ENCODE measurements around the gene PDSS2. TPM values are rescaled to one million over a fixed set of nuclear protein-coding genes. Genes with fewer than 3 reads are reported as not detected.

The PDSS2 gene
- polyA plus RNA-seq, 1 donor from 2014 or later, result 4.6 TPM

DNA sequence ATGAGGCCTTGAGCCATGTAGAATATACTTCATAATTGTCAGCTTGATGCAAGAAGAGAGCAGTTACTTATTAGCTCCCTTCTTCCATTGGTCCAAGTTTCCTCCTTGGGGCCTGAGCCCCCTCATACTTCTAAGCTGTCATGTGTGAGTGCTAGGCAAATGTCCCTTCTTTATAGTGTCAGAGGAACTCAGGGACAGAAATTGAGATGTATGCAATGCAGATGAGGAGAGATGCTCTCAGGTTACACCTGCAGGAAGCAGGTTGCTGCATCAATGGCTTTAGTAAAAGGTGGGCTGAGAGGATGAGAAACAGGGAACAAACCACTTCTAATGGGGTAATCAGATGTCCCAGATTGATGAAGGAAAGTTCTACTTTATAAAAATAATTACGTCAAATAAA is 6.7 kb upstream of the PDSS2 start:
- H3K79me2 ChIP-seq (replicated peaks; ENCODE audit: insufficient read depth, low read length), result no peaks in the 10 kb centered on the region
- no peak overlapping the region for H3K4me2 ChIP-seq (ENCODE audit: low read length)
- no peaks in the 10 kb centered on the region for H3K27me3 ChIP-seq (ENCODE audit: insufficient read depth, low read depth, low read length)
- H3K9me2 ChIP-seq (ENCODE audit: insufficient read depth, low read length), result no peaks in the 10 kb centered on the region
- no peaks in the 10 kb centered on the region for H4K20me1 ChIP-seq (ENCODE audit: insufficient read depth)
- H3K4me3 ChIP-seq (ENCODE audit: low read length), result no peak overlapping the region
- H3K9me3 ChIP-seq (ENCODE audit: low read length), result no peaks in the 10 kb centered on the region
- TF ChIP-seq TAF1 (IDR thresholded peaks at IDR 0.05; ENCODE audit: low read depth) (no peak), MXI1 (conservative IDR thresholded peaks at IDR 0.05; ENCODE audit: poor library complexity, severe bottlenecking) (no peak), SMC3 (conservative IDR thresholded peaks at IDR 0.05; ENCODE audit: poor library complexity) (no peak), POLR2AphosphoS5 (IDR thresholded peaks at IDR 0.05) (no peak), RAD21 (conservative IDR thresholded peaks at IDR 0.05) (no peak), EZH2 (IDR thresholded peaks at IDR 0.05; ENCODE audit: borderline replicate concordance, insufficient read depth, low read length, poor library complexity, severe bottlenecking) (no peak)
- TF ChIP-seq, protein P1, sequence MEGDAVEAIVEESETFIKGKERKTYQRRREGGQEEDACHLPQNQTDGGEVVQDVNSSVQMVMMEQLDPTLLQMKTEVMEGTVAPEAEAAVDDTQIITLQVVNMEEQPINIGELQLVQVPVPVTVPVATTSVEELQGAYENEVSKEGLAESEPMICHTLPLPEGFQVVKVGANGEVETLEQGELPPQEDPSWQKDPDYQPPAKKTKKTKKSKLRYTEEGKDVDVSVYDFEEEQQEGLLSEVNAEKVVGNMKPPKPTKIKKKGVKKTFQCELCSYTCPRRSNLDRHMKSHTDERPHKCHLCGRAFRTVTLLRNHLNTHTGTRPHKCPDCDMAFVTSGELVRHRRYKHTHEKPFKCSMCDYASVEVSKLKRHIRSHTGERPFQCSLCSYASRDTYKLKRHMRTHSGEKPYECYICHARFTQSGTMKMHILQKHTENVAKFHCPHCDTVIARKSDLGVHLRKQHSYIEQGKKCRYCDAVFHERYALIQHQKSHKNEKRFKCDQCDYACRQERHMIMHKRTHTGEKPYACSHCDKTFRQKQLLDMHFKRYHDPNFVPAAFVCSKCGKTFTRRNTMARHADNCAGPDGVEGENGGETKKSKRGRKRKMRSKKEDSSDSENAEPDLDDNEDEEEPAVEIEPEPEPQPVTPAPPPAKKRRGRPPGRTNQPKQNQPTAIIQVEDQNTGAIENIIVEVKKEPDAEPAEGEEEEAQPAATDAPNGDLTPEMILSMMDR (IDR thresholded peaks at IDR 0.05; ENCODE audit: poor library complexity, severe bottlenecking), result no peak
- TF ChIP-seq, protein P2, sequence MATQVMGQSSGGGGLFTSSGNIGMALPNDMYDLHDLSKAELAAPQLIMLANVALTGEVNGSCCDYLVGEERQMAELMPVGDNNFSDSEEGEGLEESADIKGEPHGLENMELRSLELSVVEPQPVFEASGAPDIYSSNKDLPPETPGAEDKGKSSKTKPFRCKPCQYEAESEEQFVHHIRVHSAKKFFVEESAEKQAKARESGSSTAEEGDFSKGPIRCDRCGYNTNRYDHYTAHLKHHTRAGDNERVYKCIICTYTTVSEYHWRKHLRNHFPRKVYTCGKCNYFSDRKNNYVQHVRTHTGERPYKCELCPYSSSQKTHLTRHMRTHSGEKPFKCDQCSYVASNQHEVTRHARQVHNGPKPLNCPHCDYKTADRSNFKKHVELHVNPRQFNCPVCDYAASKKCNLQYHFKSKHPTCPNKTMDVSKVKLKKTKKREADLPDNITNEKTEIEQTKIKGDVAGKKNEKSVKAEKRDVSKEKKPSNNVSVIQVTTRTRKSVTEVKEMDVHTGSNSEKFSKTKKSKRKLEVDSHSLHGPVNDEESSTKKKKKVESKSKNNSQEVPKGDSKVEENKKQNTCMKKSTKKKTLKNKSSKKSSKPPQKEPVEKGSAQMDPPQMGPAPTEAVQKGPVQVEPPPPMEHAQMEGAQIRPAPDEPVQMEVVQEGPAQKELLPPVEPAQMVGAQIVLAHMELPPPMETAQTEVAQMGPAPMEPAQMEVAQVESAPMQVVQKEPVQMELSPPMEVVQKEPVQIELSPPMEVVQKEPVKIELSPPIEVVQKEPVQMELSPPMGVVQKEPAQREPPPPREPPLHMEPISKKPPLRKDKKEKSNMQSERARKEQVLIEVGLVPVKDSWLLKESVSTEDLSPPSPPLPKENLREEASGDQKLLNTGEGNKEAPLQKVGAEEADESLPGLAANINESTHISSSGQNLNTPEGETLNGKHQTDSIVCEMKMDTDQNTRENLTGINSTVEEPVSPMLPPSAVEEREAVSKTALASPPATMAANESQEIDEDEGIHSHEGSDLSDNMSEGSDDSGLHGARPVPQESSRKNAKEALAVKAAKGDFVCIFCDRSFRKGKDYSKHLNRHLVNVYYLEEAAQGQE (IDR thresholded peaks at IDR 0.05; ENCODE audit: borderline replicate concordance), result no peak
- no peaks in the 10 kb centered on the region for H3F3A ChIP-seq (ENCODE audit: insufficient read depth, low read length, poor library complexity, severe bottlenecking)
- H3K9ac ChIP-seq (ENCODE audit: low read length), result no peak overlapping the region
- H3K36me3 ChIP-seq (ENCODE audit: insufficient read depth, low read length), result no peaks in the 10 kb centered on the region
- no peak overlapping the region for H3K27ac ChIP-seq (ENCODE audit: low read length)
- no peak overlapping the region for H2AFZ ChIP-seq (ENCODE audit: low read depth, low read length)

DNA sequence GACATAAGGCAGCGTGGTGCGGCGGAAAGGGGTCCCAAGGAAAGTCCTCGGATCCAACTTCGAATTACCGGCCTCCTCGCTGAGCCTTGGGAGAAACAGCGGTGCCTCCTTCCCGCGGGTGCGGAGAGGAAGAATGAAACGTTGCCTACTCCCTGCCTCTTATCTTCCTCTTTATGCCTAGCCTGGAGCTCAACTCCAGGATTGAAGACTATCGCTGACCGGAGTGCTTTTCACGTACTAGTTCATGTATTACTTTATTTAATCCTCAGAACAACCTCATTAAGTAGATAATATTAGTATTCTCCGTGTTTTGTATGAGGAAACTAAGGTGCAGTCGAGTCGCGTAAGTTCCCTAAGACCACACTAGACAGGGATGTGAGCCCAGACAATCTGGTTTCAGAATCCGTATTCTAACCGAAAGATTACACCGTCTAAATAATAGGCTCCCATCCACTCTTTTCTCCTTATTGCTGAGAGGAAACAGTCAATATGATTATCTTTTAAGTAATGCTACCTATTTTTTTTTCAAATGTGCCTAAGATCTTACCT is 793 bp upstream of the PDSS2 start:
- Histone ChIP-seq H3F3A (ENCODE audit: insufficient read depth, low read length, poor library complexity, severe bottlenecking) (no peaks in the 10 kb centered on the region), H3K36me3 (ENCODE audit: insufficient read depth, low read length) (no peaks in the 10 kb centered on the region), H3K4me3 (ENCODE audit: low read length) (peak overlapping the region; percentile 91), H3K9ac (ENCODE audit: low read length) (peak overlapping the region; percentile 75), H3K27me3 (ENCODE audit: insufficient read depth, low read depth, low read length) (no peaks in the 10 kb centered on the region), H3K9me3 (ENCODE audit: low read length) (no peaks in the 10 kb centered on the region), H3K27ac (ENCODE audit: low read length) (peak overlapping the region; percentile 69), H4K20me1 (ENCODE audit: insufficient read depth) (no peaks in the 10 kb centered on the region), H2AFZ (ENCODE audit: low read depth, low read length) (peak overlapping the region; percentile 99), H3K9me2 (ENCODE audit: insufficient read depth, low read length) (no peaks in the 10 kb centered on the region), H3K4me2 (ENCODE audit: low read length) (peak overlapping the region; percentile 53), H3K79me2 (replicated peaks; ENCODE audit: insufficient read depth, low read length) (no peaks in the 10 kb centered on the region)
- TF ChIP-seq TAF1 (IDR thresholded peaks at IDR 0.05; ENCODE audit: low read depth) (no peak), SMC3 (conservative IDR thresholded peaks at IDR 0.05; ENCODE audit: poor library complexity) (no peak)
- TF ChIP-seq, protein P2 (IDR thresholded peaks at IDR 0.05; ENCODE audit: borderline replicate concordance), result no peak
